Activated CD4-positive, alpha-beta T cell treated with anti-CD3 and anti-CD28 coated beads, Interleukin-2, amount 10 ng/mL, durations not matched to agents 24 days and 14 days (primary cell): ENCODE results near the gene HPS1. TPM values are rescaled to one million over a fixed set of nuclear protein-coding genes. Genes with fewer than 3 reads are reported as not detected.
"Not testable (repeated sequence)": the region's sequence is repeated elsewhere in the genome, so short reads cannot be mapped to it uniquely, and the experiment has no call there.

Experiments used
- DNase-seq: peaks from one replicate; pipeline ENCODE4 v3.0.0; 2022
- H3K27ac Mint-ChIP-seq: one replicate; pipeline ENCODE4 v1.8.0; 2022; ENCODE audit warnings: mild to moderate bottlenecking, mixed read lengths
- H3K27me3 Mint-ChIP-seq: one replicate; pipeline ENCODE4 v1.8.0; 2022; ENCODE audit warnings: mixed read lengths
- H3K36me3 Mint-ChIP-seq: one replicate; pipeline ENCODE4 v1.8.0; 2022; ENCODE audit warnings: low read depth, mild to moderate bottlenecking, mixed read lengths
- H3K4me1 Mint-ChIP-seq: one replicate; pipeline ENCODE4 v1.8.0; 2021; ENCODE audit warnings: mixed read lengths
- H3K4me3 Mint-ChIP-seq: one replicate; pipeline ENCODE4 v1.8.0; 2022; ENCODE audit warnings: mild to moderate bottlenecking, moderate library complexity, mixed read lengths
- H3K9me3 Mint-ChIP-seq: one replicate; pipeline ENCODE4 v1.8.0; 2021; ENCODE audit warnings: mixed read lengths
- intact Hi-C: fragments of 100-400 bp; cut with micrococcal nuclease; formaldehyde crosslinking; loops from one replicate; pipeline ENCODE4 v1.15.1; 2023
- total RNA-seq: library from RNA; stranded (reverse); gene quantifications from 2 replicates; pipeline ENCODE4 v1.2.3, GENCODE V29; 2022

Gene HPS1
- total RNA-seq, 1 donor from 2014 or later = 58.6 TPM

- intact Hi-C loops = no loop called here
- H3K27me3 Mint-ChIP-seq = no peaks in the 10 kb centered on the region
Observed at GRCh38 chr10:98389398-98389797, 57.3 kb downstream of the HPS1 start.

DNA sequence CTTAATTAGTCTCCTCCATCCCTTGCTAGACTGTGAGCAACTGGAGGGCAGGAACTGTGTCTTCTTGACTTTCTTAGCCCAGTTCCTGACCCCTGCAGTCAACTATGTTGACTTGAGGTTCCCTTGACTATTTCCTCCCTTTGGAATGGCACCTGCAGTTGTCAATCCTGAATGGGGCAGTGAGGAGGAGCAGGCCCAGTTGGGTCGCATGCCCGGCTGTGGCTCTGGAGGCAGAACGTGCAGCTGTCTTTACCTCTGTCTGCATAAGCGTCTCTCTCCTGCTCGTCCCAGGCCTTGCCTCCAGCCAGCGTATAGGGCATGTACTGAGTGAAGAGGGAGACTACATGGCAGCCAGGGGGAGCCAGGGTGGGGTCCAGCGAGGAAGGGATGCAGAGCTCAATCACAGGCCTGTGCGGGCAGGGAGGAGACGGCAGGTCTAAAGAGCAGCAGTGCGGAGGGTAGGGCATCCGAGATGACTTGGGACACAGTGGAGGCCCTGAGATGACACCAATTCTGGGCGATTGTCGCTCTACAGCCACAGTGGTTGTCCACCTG is 58.6 kb downstream of the HPS1 start:
- no peak overlapping the region for H3K4me3 Mint-ChIP-seq
- H3K9me3 Mint-ChIP-seq = no peaks in the 10 kb centered on the region
- no peak overlapping the region for H3K27ac Mint-ChIP-seq
- intact Hi-C loops = no loop called here
- no peak for DNase-seq
- no peaks in the 10 kb centered on the region for H3K36me3 Mint-ChIP-seq
- peaks cover 8% of the 10 kb centered on the region for H3K4me1 Mint-ChIP-seq
- H3K27me3 Mint-ChIP-seq = no peaks in the 10 kb centered on the region

More at GRCh38 chr10:98389398-98389797, 57.3 kb downstream of the HPS1 start:
- Mint-ChIP-seq H3K36me3 (no peaks in the 10 kb centered on the region), H3K27ac (no peak overlapping the region), H3K4me1 (peaks cover 8% of the 10 kb centered on the region), H3K4me3 (no peak overlapping the region), H3K9me3 (no peaks in the 10 kb centered on the region)
- no peak for DNase-seq

- intact Hi-C loops = no loop called here
- no peak overlapping the region for H3K27ac Mint-ChIP-seq
- H3K9me3 Mint-ChIP-seq = no peaks in the 10 kb centered on the region
- peaks cover 2% of the 10 kb centered on the region for H3K27me3 Mint-ChIP-seq
- no peak overlapping the region for H3K4me3 Mint-ChIP-seq
- no peaks in the 10 kb centered on the region for H3K4me1 Mint-ChIP-seq
- DNase-seq = no peak
- no peaks in the 10 kb centered on the region for H3K36me3 Mint-ChIP-seq
Observed at GRCh38 chr10:98384531-98385133, 62.1 kb downstream of the HPS1 start.

DNA sequence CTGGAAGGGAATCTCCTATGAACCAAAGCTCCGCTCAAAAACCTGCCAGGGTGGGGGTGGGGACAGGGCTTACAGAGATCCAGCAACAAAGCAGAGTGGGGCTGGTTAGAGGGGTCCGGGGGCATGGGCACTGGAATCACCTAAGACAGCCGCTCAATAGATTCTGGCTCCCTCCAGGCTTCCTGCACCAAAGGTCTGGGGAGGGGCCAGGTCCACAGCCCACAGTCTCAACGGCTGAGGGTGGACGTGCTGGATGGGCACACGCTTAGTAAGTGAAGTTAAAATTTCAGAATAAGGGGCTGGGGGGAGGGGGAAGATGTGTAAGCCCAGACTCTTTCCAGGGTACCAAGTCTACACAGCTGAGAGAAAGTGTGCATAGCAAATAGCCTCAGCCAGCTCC is 62.9 kb downstream of the HPS1 start:
- intact Hi-C loops = no loop called here
- Mint-ChIP-seq H3K27me3 (peaks cover 2% of the 10 kb centered on the region), H3K4me3 (no peak overlapping the region), H3K27ac (no peak overlapping the region), H3K9me3 (no peaks in the 10 kb centered on the region), H3K4me1 (no peaks in the 10 kb centered on the region), H3K36me3 (no peaks in the 10 kb centered on the region)
- no peak for DNase-seq

- H3K4me3 Mint-ChIP-seq, H3K9me3 Mint-ChIP-seq, H3K36me3 Mint-ChIP-seq, H3K27me3 Mint-ChIP-seq, intact Hi-C loops, H3K4me1 Mint-ChIP-seq, DNase-seq, H3K27ac Mint-ChIP-seq: not testable (repeated sequence)
Observed at GRCh38 chr10:98383134-98383667, 63.5 kb downstream of the HPS1 start.

GRCh38 chr10:98382691-98383101 is 64.0 kb downstream of the HPS1 start:
- Mint-ChIP-seq H3K36me3 (no peaks in the 10 kb centered on the region), H3K27ac (no peak overlapping the region), H3K4me1 (no peaks in the 10 kb centered on the region), H3K9me3 (peaks cover 3% of the 10 kb centered on the region), H3K4me3 (no peak overlapping the region), H3K27me3 (peaks cover 2% of the 10 kb centered on the region)
- no peak for DNase-seq
- intact Hi-C loops = no loop called here

DNA sequence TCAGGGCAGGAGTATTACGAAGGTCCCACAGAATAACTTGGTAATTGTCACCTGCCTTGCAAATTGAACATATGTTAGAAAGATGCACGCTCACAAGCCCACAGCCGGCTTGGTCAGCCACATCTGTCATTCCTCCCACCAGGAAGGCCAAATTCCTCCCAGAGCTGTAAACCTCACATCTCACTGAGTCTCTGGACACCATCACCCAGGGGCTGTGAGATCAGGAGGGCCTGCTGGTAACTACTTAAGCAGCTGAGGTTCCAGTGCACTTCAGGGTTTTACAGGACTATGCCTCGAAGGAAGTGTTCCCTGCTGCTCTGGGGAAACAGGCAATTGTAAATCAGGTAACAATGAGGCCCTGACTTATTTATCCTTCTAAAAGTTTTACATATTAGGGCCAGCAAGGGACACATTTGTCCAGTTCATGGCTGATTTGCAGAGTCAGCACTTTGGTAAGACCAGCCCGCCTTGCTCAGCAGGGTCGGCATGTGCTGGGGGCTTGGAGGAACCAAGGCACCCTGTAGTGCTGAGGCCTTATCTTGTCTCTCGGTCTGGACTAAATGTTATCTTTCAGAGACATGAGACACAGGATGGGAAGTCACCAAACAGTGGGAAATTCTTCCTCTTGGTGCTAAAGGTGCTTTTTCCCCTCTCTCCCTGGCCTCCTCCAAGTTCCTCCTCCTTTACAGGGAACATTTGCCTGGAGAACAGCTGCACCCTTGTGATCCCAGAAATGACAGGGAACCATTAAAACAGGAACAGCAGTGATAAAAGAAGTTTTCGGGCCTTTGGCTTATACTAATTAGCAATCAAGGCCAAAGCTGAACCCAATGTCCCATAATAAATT is 66.0 kb downstream of the HPS1 start:
- no peaks in the 10 kb centered on the region for H3K4me1 Mint-ChIP-seq
- no peak for DNase-seq
- no peak overlapping the region for H3K4me3 Mint-ChIP-seq
- intact Hi-C loops = no loop called here
- peaks cover 4% of the 10 kb centered on the region for H3K9me3 Mint-ChIP-seq
- H3K27me3 Mint-ChIP-seq = peaks cover 2% of the 10 kb centered on the region
- H3K27ac Mint-ChIP-seq = no peak overlapping the region
- H3K36me3 Mint-ChIP-seq = no peaks in the 10 kb centered on the region

DNA sequence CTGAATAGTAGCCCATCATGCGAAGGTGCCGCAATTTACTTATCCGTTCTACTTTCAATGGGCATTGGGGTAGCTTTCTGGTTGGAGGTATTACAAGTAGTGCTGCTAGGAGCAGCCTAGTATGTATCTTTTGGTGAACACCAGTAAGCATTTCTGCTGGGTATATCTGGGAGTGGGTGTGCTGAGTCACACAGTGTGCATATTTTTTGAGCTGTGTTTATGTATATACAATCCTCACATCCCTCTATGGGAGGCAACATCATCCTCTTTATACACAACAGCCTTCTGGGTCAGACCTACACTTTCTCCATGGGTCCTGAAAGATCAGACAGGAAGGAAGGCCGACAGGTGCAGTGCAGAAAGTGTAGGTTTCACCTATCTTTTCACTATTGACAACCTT is 68.0 kb downstream of the HPS1 start:
- intact Hi-C loops = no loop called here
- Mint-ChIP-seq H3K4me3 (no peak overlapping the region), H3K27ac (no peak overlapping the region), H3K4me1 (no peaks in the 10 kb centered on the region), H3K27me3 (peaks cover 8% of the 10 kb centered on the region), H3K9me3 (peaks cover 4% of the 10 kb centered on the region), H3K36me3 (no peaks in the 10 kb centered on the region)
- no peak for DNase-seq

DNA sequence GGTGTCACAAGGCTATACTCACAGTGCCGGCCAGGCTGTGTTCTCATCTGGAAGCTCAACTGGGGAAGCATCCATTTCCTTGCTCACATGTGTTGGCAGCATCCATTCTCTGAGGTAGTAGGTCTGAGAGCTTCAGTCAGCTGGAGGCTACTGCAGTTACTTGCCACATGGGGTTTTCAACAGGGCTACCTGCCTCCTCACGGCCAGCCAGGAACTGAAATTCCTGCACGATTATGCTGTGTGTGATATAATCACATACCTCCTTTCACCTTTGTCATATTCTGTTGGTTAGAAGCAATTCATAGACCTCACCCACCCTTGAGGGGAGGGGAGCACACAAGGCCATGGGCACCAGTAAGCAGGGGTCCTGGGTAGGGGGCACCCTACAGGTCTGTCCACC is 69.2 kb downstream of the HPS1 start:
- no peaks in the 10 kb centered on the region for H3K36me3 Mint-ChIP-seq
- peaks cover 4% of the 10 kb centered on the region for H3K9me3 Mint-ChIP-seq
- H3K4me3 Mint-ChIP-seq = no peak overlapping the region
- H3K4me1 Mint-ChIP-seq = no peaks in the 10 kb centered on the region
- H3K27ac Mint-ChIP-seq = no peak overlapping the region
- peaks cover 8% of the 10 kb centered on the region for H3K27me3 Mint-ChIP-seq
- intact Hi-C loops = no loop called here
- DNase-seq = no peak

- no peaks in the 10 kb centered on the region for H3K36me3 Mint-ChIP-seq
- H3K4me3 Mint-ChIP-seq = no peak overlapping the region
- peaks cover 4% of the 10 kb centered on the region for H3K9me3 Mint-ChIP-seq
- peaks cover 8% of the 10 kb centered on the region for H3K27me3 Mint-ChIP-seq
- H3K4me1 Mint-ChIP-seq = no peaks in the 10 kb centered on the region
- DNase-seq = no peak
- H3K27ac Mint-ChIP-seq = no peak overlapping the region
- intact Hi-C loops = no loop called here
Observed at GRCh38 chr10:98377001-98377400, 69.7 kb downstream of the HPS1 start.

DNA sequence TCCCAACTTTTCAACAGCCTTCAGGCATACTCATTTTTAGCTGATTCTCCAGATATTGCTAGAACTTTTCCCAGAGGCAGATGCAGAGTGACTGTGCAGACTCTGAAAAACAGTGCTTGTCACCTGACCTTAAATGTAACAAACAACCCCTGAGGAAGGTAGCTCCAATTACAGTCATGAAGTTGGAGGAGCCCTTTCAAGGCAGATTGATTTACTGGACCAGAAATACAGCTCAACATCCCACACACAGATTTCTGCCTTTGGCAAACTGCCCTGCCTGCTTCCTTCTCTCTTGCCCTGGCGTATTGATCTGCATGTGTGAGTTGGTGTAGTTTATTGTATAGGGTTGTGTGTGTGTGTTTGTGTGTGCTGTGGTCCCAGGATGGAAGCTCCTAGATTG is 70.2 kb downstream of the HPS1 start:
- Mint-ChIP-seq H3K4me1 (no peaks in the 10 kb centered on the region), H3K9me3 (peaks cover 4% of the 10 kb centered on the region), H3K4me3 (no peak overlapping the region), H3K36me3 (no peaks in the 10 kb centered on the region), H3K27me3 (peaks cover 8% of the 10 kb centered on the region), H3K27ac (no peak overlapping the region)
- intact Hi-C loops = no loop called here
- no peak for DNase-seq

DNA sequence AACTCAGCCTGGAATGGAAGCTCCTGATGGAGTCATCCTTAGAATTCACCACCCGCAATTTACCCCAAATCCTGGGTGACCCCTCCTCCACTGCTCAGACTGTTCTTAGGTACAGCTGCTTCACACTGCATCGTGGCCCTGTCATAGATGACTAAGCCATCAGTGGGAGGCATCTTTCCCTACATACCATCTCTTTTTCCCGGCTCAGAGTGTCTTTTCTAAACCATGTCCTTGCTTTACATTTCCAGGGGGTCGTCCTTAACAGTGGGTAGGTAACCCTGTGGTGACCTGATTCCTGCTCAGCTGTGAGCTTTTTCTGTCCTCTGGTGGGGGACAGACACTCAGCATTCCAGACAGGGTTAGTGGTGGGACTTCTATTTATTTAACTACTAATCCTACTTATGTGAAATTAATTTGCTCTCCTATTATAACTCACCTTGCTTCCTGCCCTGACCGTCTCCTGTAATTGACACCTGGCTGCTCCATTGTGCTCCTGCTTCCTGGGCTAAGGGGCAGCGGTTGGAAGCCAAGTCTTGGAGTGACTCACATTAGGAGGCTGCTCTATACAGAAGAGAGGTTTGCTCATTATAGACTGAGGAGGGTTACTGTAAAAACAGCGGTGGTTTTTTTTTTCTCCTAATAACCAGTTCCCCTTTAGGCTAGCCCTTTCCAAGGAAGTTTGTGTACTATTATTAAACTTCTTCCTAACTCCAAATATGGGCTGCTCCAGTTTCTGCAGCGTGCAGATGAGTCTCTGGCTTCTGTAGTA is 72.3 kb downstream of the HPS1 start:
- H3K9me3 Mint-ChIP-seq = peaks cover 4% of the 10 kb centered on the region
- H3K4me1 Mint-ChIP-seq = no peaks in the 10 kb centered on the region
- no peak overlapping the region for H3K4me3 Mint-ChIP-seq
- no peak for DNase-seq
- peaks cover 6% of the 10 kb centered on the region for H3K27me3 Mint-ChIP-seq
- no peaks in the 10 kb centered on the region for H3K36me3 Mint-ChIP-seq
- no peak overlapping the region for H3K27ac Mint-ChIP-seq
- intact Hi-C loops = no loop called here

- no peaks in the 10 kb centered on the region for H3K4me1 Mint-ChIP-seq
- peaks cover 4% of the 10 kb centered on the region for H3K9me3 Mint-ChIP-seq
- intact Hi-C loops = no loop called here
- H3K27ac Mint-ChIP-seq = no peak overlapping the region
- H3K36me3 Mint-ChIP-seq = no peaks in the 10 kb centered on the region
- DNase-seq = no peak
- no peak overlapping the region for H3K4me3 Mint-ChIP-seq
- peaks cover 6% of the 10 kb centered on the region for H3K27me3 Mint-ChIP-seq
Observed at GRCh38 chr10:98373260-98374040, 73.3 kb downstream of the HPS1 start.
